Measurements from ENCODE around the gene KRT36. TPM values are rescaled to one million over a fixed set of nuclear protein-coding genes. Genes with fewer than 3 reads are reported as not detected.

The KRT36 gene
- polyA plus RNA-seq, 4 donors, result 0.04 TPM; not detected in 3

- Histone ChIP-seq H3K27me3 (ENCODE audit: control insufficient read depth in 3 of 3, insufficient read depth in 3 of 3, low read length in 3 of 3) (peaks cover 0 to 21% (median 0%) of the 10 kb centered on the region in 3 donors), H3K36me3 (ENCODE audit: control insufficient read depth in 3 of 3, insufficient read depth in 2 of 3, low read depth in 1 of 3, low read length in 3 of 3) (no peaks in the 10 kb centered on the region), H3K4me1 (ENCODE audit: control insufficient read depth in 3 of 3, insufficient read depth in 2 of 3, low read depth in 1 of 3, low read length in 2 of 3) (peaks cover 0 to 2% (median 0%) of the 10 kb centered on the region in 3 donors), H3K4me3 (ENCODE audit: low read depth in 1 of 3, low read length in 3 of 3) (no peak overlapping the region), H3K9me3 (ENCODE audit: control insufficient read depth in 2 of 2, insufficient read depth in 1 of 2, low read depth in 1 of 2, low read length in 1 of 2) (no peaks in the 10 kb centered on the region), H3K27ac (ENCODE audit: low read depth in 1 of 3, low read length in 2 of 3) (no peak overlapping the region)
- DNase-seq (peak; percentile 32 to 46), FAIRE-seq (no peak)
- 66 to 83% (median 74%) methylated on average over 29 of the region's 29 CpGs for WGBS, 3 donors
These were observed 2.7 kb downstream of the KRT36 start for GRCh38 chr17:41486809-41487530.

- Histone ChIP-seq H3K4me3 (ENCODE audit: low read depth in 1 of 3, low read length in 3 of 3) (no peak overlapping the region), H3K27ac (ENCODE audit: low read depth in 1 of 3, low read length in 2 of 3) (no peak overlapping the region), H3K27me3 (ENCODE audit: control insufficient read depth in 3 of 3, insufficient read depth in 3 of 3, low read length in 3 of 3) (peaks cover 0 to 21% (median 0%) of the 10 kb centered on the region in 3 donors), H3K4me1 (ENCODE audit: control insufficient read depth in 3 of 3, insufficient read depth in 2 of 3, low read depth in 1 of 3, low read length in 2 of 3) (peaks cover 0 to 2% (median 0%) of the 10 kb centered on the region in 3 donors), H3K36me3 (ENCODE audit: control insufficient read depth in 3 of 3, insufficient read depth in 2 of 3, low read depth in 1 of 3, low read length in 3 of 3) (no peaks in the 10 kb centered on the region), H3K9me3 (ENCODE audit: control insufficient read depth in 2 of 2, insufficient read depth in 1 of 2, low read depth in 1 of 2, low read length in 1 of 2) (no peaks in the 10 kb centered on the region)
- no peak for DNase-seq
- FAIRE-seq, result no peak
- 93 to 95% (median 94%) methylated on average over 13 of the region's 13 CpGs for WGBS, 3 donors
These were observed 3.4 kb downstream of the KRT36 start for GRCh38 chr17:41486316-41486715.

- FAIRE-seq (no peak), DNase-seq (no peak)
- no peaks in the 10 kb centered on the region for H3K36me3 ChIP-seq (ENCODE audit: control insufficient read depth in 3 of 3, insufficient read depth in 2 of 3, low read depth in 1 of 3, low read length in 3 of 3)
- no peak overlapping the region for H3K27ac ChIP-seq (ENCODE audit: low read depth in 1 of 3, low read length in 2 of 3)
- peaks cover 0 to 20% (median 0%) of the 10 kb centered on the region in 3 donors for H3K27me3 ChIP-seq (ENCODE audit: control insufficient read depth in 3 of 3, insufficient read depth in 3 of 3, low read length in 3 of 3)
- 76 to 87% (median 86%) methylated on average over 8 of the region's 8 CpGs for WGBS, 3 donors
- no peaks in the 10 kb centered on the region for H3K9me3 ChIP-seq (ENCODE audit: control insufficient read depth in 2 of 2, insufficient read depth in 1 of 2, low read depth in 1 of 2, low read length in 1 of 2)
- peaks cover 0 to 2% (median 0%) of the 10 kb centered on the region in 3 donors for H3K4me1 ChIP-seq (ENCODE audit: control insufficient read depth in 3 of 3, insufficient read depth in 2 of 3, low read depth in 1 of 3, low read length in 2 of 3)
- no peak overlapping the region for H3K4me3 ChIP-seq (ENCODE audit: low read depth in 1 of 3, low read length in 3 of 3)
These were observed 4.5 kb downstream of the KRT36 start for GRCh38 chr17:41484920-41485904.

- FAIRE-seq, result no peak
- H3K4me3 ChIP-seq (ENCODE audit: low read depth in 1 of 3, low read length in 3 of 3), result no peak overlapping the region
- H3K27ac ChIP-seq (ENCODE audit: low read depth in 1 of 3, low read length in 2 of 3), result no peak overlapping the region
- H3K36me3 ChIP-seq (ENCODE audit: control insufficient read depth in 3 of 3, insufficient read depth in 2 of 3, low read depth in 1 of 3, low read length in 3 of 3), result no peaks in the 10 kb centered on the region
- no peaks in the 10 kb centered on the region for H3K4me1 ChIP-seq (ENCODE audit: control insufficient read depth in 3 of 3, insufficient read depth in 2 of 3, low read depth in 1 of 3, low read length in 2 of 3)
- H3K9me3 ChIP-seq (ENCODE audit: control insufficient read depth in 2 of 2, insufficient read depth in 1 of 2, low read depth in 1 of 2, low read length in 1 of 2), result no peaks in the 10 kb centered on the region
- 15 to 49% (median 46%) methylated on average over 7 of the region's 7 CpGs for WGBS, 3 donors
- DNase-seq, result peak in 1 of 2 donors; percentile 25
- peaks cover 0 to 18% (median 0%) of the 10 kb centered on the region in 3 donors for H3K27me3 ChIP-seq (ENCODE audit: control insufficient read depth in 3 of 3, insufficient read depth in 3 of 3, low read length in 3 of 3)
These were observed 5.5 kb downstream of the KRT36 start for GRCh38 chr17:41483991-41484826.

GRCh38 chr17:41483531-41483930, 6.2 kb downstream of the KRT36 start:
- FAIRE-seq (no peak), DNase-seq (peak in 1 of 2 donors; percentile 44)
- WGBS, 3 donors, result 16 to 56% (median 29%) methylated on average over 9 of the region's 9 CpGs

GRCh38 chr17:41481036-41481435, 8.7 kb downstream of the KRT36 start, which contains the start of gene KRT35:
Gene KRT35, minus strand, starts transcription at chr17:41481151. Its CDS starts 54 bp downstream, at chr17:41481097.
- H3K4me3 ChIP-seq (ENCODE audit: low read depth in 1 of 3, low read length in 3 of 3), result no peak within 1 kb of the TSS
- FAIRE-seq (no peak), DNase-seq (no peak)
- H3K27me3 ChIP-seq (ENCODE audit: control insufficient read depth in 3 of 3, insufficient read depth in 3 of 3, low read length in 3 of 3), result no peaks in the 10 kb centered on the region
- no peak within 1 kb of the TSS for H3K27ac ChIP-seq (ENCODE audit: low read depth in 1 of 3, low read length in 2 of 3)
- WGBS, 3 donors, result 94 to 98% (median 96%) methylated on average over 2 of the region's 2 CpGs
- no peaks in the 10 kb centered on the region for H3K9me3 ChIP-seq (ENCODE audit: control insufficient read depth in 2 of 2, insufficient read depth in 1 of 2, low read depth in 1 of 2, low read length in 1 of 2)
- H3K36me3 ChIP-seq (ENCODE audit: control insufficient read depth in 3 of 3, insufficient read depth in 2 of 3, low read depth in 1 of 3, low read length in 3 of 3), result no peaks in the 10 kb centered on the region
- H3K4me1 ChIP-seq (ENCODE audit: control insufficient read depth in 3 of 3, insufficient read depth in 2 of 3, low read depth in 1 of 3, low read length in 2 of 3), result no peaks in the 10 kb centered on the region

More at GRCh38 chr17:41483531-41483930, 6.2 kb downstream of the KRT36 start:
- no peaks in the 10 kb centered on the region for H3K9me3 ChIP-seq (ENCODE audit: control insufficient read depth in 2 of 2, insufficient read depth in 1 of 2, low read depth in 1 of 2, low read length in 1 of 2)
- peaks cover 0 to 16% (median 0%) of the 10 kb centered on the region in 3 donors for H3K27me3 ChIP-seq (ENCODE audit: control insufficient read depth in 3 of 3, insufficient read depth in 3 of 3, low read length in 3 of 3)
- H3K4me3 ChIP-seq (ENCODE audit: low read depth in 1 of 3, low read length in 3 of 3), result no peak overlapping the region
- H3K4me1 ChIP-seq (ENCODE audit: control insufficient read depth in 3 of 3, insufficient read depth in 2 of 3, low read depth in 1 of 3, low read length in 2 of 3), result no peaks in the 10 kb centered on the region
- no peaks in the 10 kb centered on the region for H3K36me3 ChIP-seq (ENCODE audit: control insufficient read depth in 3 of 3, insufficient read depth in 2 of 3, low read depth in 1 of 3, low read length in 3 of 3)
- no peak overlapping the region for H3K27ac ChIP-seq (ENCODE audit: low read depth in 1 of 3, low read length in 2 of 3)

- no peak for DNase-seq
- Histone ChIP-seq H3K27ac (ENCODE audit: low read depth in 1 of 3, low read length in 2 of 3) (no peak overlapping the region), H3K9me3 (ENCODE audit: control insufficient read depth in 2 of 2, insufficient read depth in 1 of 2, low read depth in 1 of 2, low read length in 1 of 2) (no peaks in the 10 kb centered on the region), H3K27me3 (ENCODE audit: control insufficient read depth in 3 of 3, insufficient read depth in 3 of 3, low read length in 3 of 3) (no peaks in the 10 kb centered on the region), H3K4me3 (ENCODE audit: low read depth in 1 of 3, low read length in 3 of 3) (no peak overlapping the region), H3K36me3 (ENCODE audit: control insufficient read depth in 3 of 3, insufficient read depth in 2 of 3, low read depth in 1 of 3, low read length in 3 of 3) (no peaks in the 10 kb centered on the region), H3K4me1 (ENCODE audit: control insufficient read depth in 3 of 3, insufficient read depth in 2 of 3, low read depth in 1 of 3, low read length in 2 of 3) (no peaks in the 10 kb centered on the region)
- WGBS, 3 donors, result 93 to 97% (median 96%) methylated on average over 10 of the region's 10 CpGs
- FAIRE-seq, result no peak
These were observed 9.1 kb downstream of the KRT36 start for GRCh38 chr17:41480581-41480980.
